SK-N-SH (cell line): Measurements from ENCODE around the gene CCNB1. TPM values are rescaled to one million over a fixed set of nuclear protein-coding genes. Genes with fewer than 3 reads are reported as not detected.

Source experiments
- CTCF ChIA-PET: fragments of 300-600, 350-600 bp; formaldehyde crosslinking; extraction: SDS; loops from one replicate; lab custom pipeline; 2021; lab: Yijun Ruan, JAX
- POLR2A ChIA-PET: fragments of 350-600 bp; sonication (Branson Sonifier 250); formaldehyde crosslinking; extraction: SDS; loops from one replicate; lab custom pipeline; 2020; ENCODE audit warnings: antibody characterized with exemption, inconsistent platforms; lab: Yijun Ruan, JAX
- DNase-seq: peaks from one replicate; pipeline ENCODE4 v3.0.0; 2012
- H2AFZ ChIP-seq: fragments of 200-600 bp; sonication (generic); 2 replicates; pipeline ENCODE4 v1.8.1; 2016; ENCODE audit warnings: antibody characterized with exemption, mild to moderate bottlenecking, low read depth
- H3F3A ChIP-seq: fragments of 200-600 bp; sonication (generic); replicated peaks from 2 replicates; pipeline ENCODE3; 2016; ENCODE audit warnings: antibody characterized with exemption, mild to moderate bottlenecking; ENCODE audit not compliant: insufficient read depth
- H3K27ac ChIP-seq, 2 experiments: fragments of 200-500 bp in 1 of 2; fragments of 200-600 bp in 1 of 2; sonication (Bioruptor generic) in 1 of 2; sonication (generic), shearing (Covaris generic) in 1 of 2; 2 replicates each; pipeline versions ENCODE4 v1.5.1 to v1.6.1; 2014 to 2016; ENCODE audit warnings: low read depth in 2 of 2, inconsistent platforms in 1 of 2, low read length in 1 of 2, mild to moderate bottlenecking in 1 of 2, mixed read lengths in 1 of 2
- H3K27me3 ChIP-seq: fragments of 200-600 bp; sonication (generic), shearing (Covaris generic); 2 replicates; pipeline ENCODE4 v1.6.1; 2016; ENCODE audit warnings: mixed run types; ENCODE audit not compliant: insufficient read depth
- H3K36me3 ChIP-seq, 2 experiments: fragments of 200-500 bp in 1 of 2; fragments of 200-600 bp in 1 of 2; sonication (Bioruptor generic) in 1 of 2; sonication (generic) in 1 of 2; replicated peaks in 1 of 2; 2 replicates each; pipeline versions ENCODE3 to v1.5.1; 2014 to 2016; ENCODE audit warnings: low read length in 1 of 2, mild to moderate bottlenecking in 1 of 2; ENCODE audit not compliant: insufficient read depth in 2 of 2, control insufficient read depth in 1 of 2
- H3K4me1 ChIP-seq, 2 experiments: fragments of 200-500 bp in 1 of 2; fragments of 200-600 bp in 1 of 2; sonication (Bioruptor generic) in 1 of 2; sonication (generic), shearing (Covaris generic) in 1 of 2; 2 replicates each; pipeline versions ENCODE4 v1.5.1 to v1.6.1; 2014 to 2016; ENCODE audit warnings: low read depth in 1 of 2, low read length in 1 of 2, mixed run types in 1 of 2; ENCODE audit not compliant: insufficient read depth in 2 of 2, control insufficient read depth in 1 of 2
- H3K4me2 ChIP-seq: fragments of 200-600 bp; sonication (generic), shearing (Covaris generic); 2 replicates; pipeline ENCODE4 v1.6.1; 2017; ENCODE audit warnings: mixed run types
- H3K4me3 ChIP-seq, 2 experiments: fragments of 200-500 bp in 1 of 2; fragments of 200-600 bp in 1 of 2; sonication (Bioruptor generic) in 1 of 2; sonication (generic), shearing (Covaris generic) in 1 of 2; 2 replicates each; pipeline versions ENCODE4 v1.5.1 to v1.8.1; 2014 to 2016; ENCODE audit warnings: low read depth in 2 of 2, inconsistent platforms in 1 of 2, low read length in 1 of 2, mild to moderate bottlenecking in 1 of 2, mixed read lengths in 1 of 2, moderate library complexity in 1 of 2
- H3K79me2 ChIP-seq: fragments of 200-600 bp; sonication (generic); 2 replicates; pipeline ENCODE4 v1.8.1; 2017; ENCODE audit warnings: mild to moderate bottlenecking; ENCODE audit not compliant: insufficient read depth
- H3K9ac ChIP-seq: fragments of 200-600 bp; sonication (generic); 2 replicates; pipeline ENCODE4 v1.6.1; 2017; ENCODE audit warnings: mixed run types
- H3K9me2 ChIP-seq: fragments of 200-600 bp; sonication (generic); 2 replicates; pipeline ENCODE4 v1.6.1; 2017; ENCODE audit warnings: mixed run types
- H3K9me3 ChIP-seq: fragments of 200-600 bp; sonication (generic); 2 replicates; pipeline ENCODE4 v1.6.1; 2017; ENCODE audit warnings: mixed run types, mild to moderate bottlenecking, moderate library complexity
- H4K20me1 ChIP-seq: fragments of 200-600 bp; sonication (generic); 2 replicates; pipeline ENCODE4 v1.6.1; 2017; ENCODE audit warnings: mild to moderate bottlenecking, mixed run types; ENCODE audit not compliant: insufficient read depth
- CTCF ChIP-seq: fragments of 200-600 bp; sonication (generic); IDR thresholded peaks from 2 replicates; pipeline ENCODE4 v1.6.1; 2017; ENCODE audit warnings: antibody characterized with exemption, mild to moderate bottlenecking, moderate library complexity
- EP300 ChIP-seq, 2 experiments: IDR thresholded peaks; 2 replicates each; pipeline versions ENCODE4 v1.4.0 to v1.6.1; 2012; ENCODE audit warnings: borderline replicate concordance in 1 of 2, low read depth in 1 of 2, low read length in 1 of 2
- EZH2phosphoT487 ChIP-seq: fragments of 200-600 bp; sonication (generic); IDR thresholded peaks from 2 replicates; pipeline ENCODE4 v1.6.1; 2017; ENCODE audit warnings: low read depth, mixed run types, mild to moderate bottlenecking, antibody characterized with exemption, moderate library complexity, borderline replicate concordance
- FOSL2 ChIP-seq: IDR thresholded peaks from 2 replicates; pipeline ENCODE4 v1.4.0; 2012; ENCODE audit warnings: low read depth, mild to moderate bottlenecking, moderate library complexity, borderline replicate concordance
- FOXM1 ChIP-seq: IDR thresholded peaks from 2 replicates; pipeline ENCODE4 v1.4.0; 2012; ENCODE audit warnings: low read depth, mild to moderate bottlenecking
- GABPA ChIP-seq: IDR thresholded peaks from 2 replicates; pipeline ENCODE4 v1.4.0; 2012; ENCODE audit warnings: low read depth, mild to moderate bottlenecking
- MXI1 ChIP-seq: IDR thresholded peaks from 2 replicates; pipeline ENCODE4 v1.6.1; 2012; ENCODE audit warnings: mild to moderate bottlenecking, low read depth, low read length, improper control_type of control experiment
- NRF1 ChIP-seq: IDR thresholded peaks from 2 replicates; pipeline ENCODE4 v1.6.1; 2012; ENCODE audit warnings: low read depth, mild to moderate bottlenecking, low read length
- POLR2AphosphoS5 ChIP-seq: IDR thresholded peaks from 2 replicates; pipeline ENCODE4 v1.6.1; 2012; ENCODE audit warnings: low read depth, low read length
- RAD21 ChIP-seq: IDR thresholded peaks from 2 replicates; pipeline ENCODE4 v1.6.1; 2012; ENCODE audit warnings: mild to moderate bottlenecking, low read length
- REST ChIP-seq: IDR thresholded peaks from 2 replicates; pipeline ENCODE4 v1.6.1; 2012; ENCODE audit warnings: mild to moderate bottlenecking, low read depth, low read length, moderate library complexity
- RFX5 ChIP-seq: IDR thresholded peaks from 2 replicates; pipeline ENCODE4 v1.6.1; 2012; ENCODE audit warnings: mild to moderate bottlenecking, improper control_type of control experiment, low read length
- RXRA ChIP-seq: IDR thresholded peaks from 2 replicates; pipeline ENCODE4 v1.4.0; 2012; ENCODE audit warnings: low read depth, mild to moderate bottlenecking, borderline replicate concordance
- SIN3A ChIP-seq: IDR thresholded peaks from 2 replicates; pipeline ENCODE4 v1.6.1; 2012; ENCODE audit warnings: low read depth, mild to moderate bottlenecking, low read length, moderate library complexity, borderline replicate concordance
- TAF1 ChIP-seq: IDR thresholded peaks from 2 replicates; pipeline ENCODE4 v1.6.1; 2012; ENCODE audit warnings: low read depth, mild to moderate bottlenecking, low read length, moderate library complexity, borderline replicate concordance
- TCF12 ChIP-seq: IDR thresholded peaks from 2 replicates; pipeline ENCODE4 v1.4.0; 2012
- USF1 ChIP-seq: IDR thresholded peaks from 2 replicates; pipeline ENCODE4 v1.4.0; 2012; ENCODE audit warnings: low read depth, borderline replicate concordance
- USF2 ChIP-seq: fragments of 150-350 bp; IDR thresholded peaks from 2 replicates; pipeline ENCODE4 v1.6.1; 2017; ENCODE audit warnings: antibody characterized with exemption, low read length, low read depth, borderline replicate concordance
- YY1 ChIP-seq: IDR thresholded peaks from 2 replicates; pipeline ENCODE4 v1.4.0; 2012; ENCODE audit warnings: low read depth, mild to moderate bottlenecking
- WGBS: methylation state at CpG from one replicate; pipeline ENCODE4 v1.1.6; 2017; ENCODE audit warnings: low lambda C conversion rate; 5-methylcytosine and 5-hydroxymethylcytosine counted together
- polyA plus RNA-seq, 3 experiments: library from polyadenylated mRNA; depleted of rRNA; stranded (reverse); fragments of >200 nt; gene quantifications; 2 replicates each; pipeline ENCODE4 v1.2.3, GENCODE V29; 2012
- TF ChIP-seq, protein P1 (sequence below): IDR thresholded peaks from 2 replicates; pipeline ENCODE4 v1.4.0; 2012; ENCODE audit warnings: low read depth

Gene CCNB1
- polyA plus RNA-seq, 1 of the 3 experiments (the other 2 are of a cell fraction), result 78.6 TPM

- TF ChIP-seq GABPA (no peak), SIN3A (no peak), USF2 (no peak), FOXM1 (no peak)
Measured at GRCh38 chr5:69184621-69185020, 17.7 kb downstream of the CCNB1 start (continued).

GRCh38 chr5:69187342-69187741 lies 20.4 kb downstream of the CCNB1 start:
- ChIA-PET CTCF (no interaction called here), POLR2A (no interaction called here)
- Histone ChIP-seq H3K79me2 (peaks cover 29% of the 10 kb centered on the region), H3K9me2 (no peaks in the 10 kb centered on the region), H3K4me3 (no peak overlapping the region), H3K36me3 (peaks cover 0 to 7% of the 10 kb centered on the region in 2 experiments), H3K27ac (no peak overlapping the region), H3K4me2 (no peak overlapping the region), H3K27me3 (no peaks in the 10 kb centered on the region), H4K20me1 (no peaks in the 10 kb centered on the region), H3K4me1 (peaks cover 0 to 3% of the 10 kb centered on the region in 2 experiments; a peak in 1 of 4 replicates), H3K9me3 (no peaks in the 10 kb centered on the region), H2AFZ (no peak overlapping the region), H3K9ac (no peak overlapping the region), H3F3A (peaks cover 17% of the 10 kb centered on the region)
- TF ChIP-seq REST (no peak), POLR2AphosphoS5 (no peak), NRF1 (no peak), RFX5 (no peak), GABPA (no peak)
- DNase-seq, result no peak
- 90% methylated on average over 2 of the region's 2 CpGs for WGBS

DNA sequence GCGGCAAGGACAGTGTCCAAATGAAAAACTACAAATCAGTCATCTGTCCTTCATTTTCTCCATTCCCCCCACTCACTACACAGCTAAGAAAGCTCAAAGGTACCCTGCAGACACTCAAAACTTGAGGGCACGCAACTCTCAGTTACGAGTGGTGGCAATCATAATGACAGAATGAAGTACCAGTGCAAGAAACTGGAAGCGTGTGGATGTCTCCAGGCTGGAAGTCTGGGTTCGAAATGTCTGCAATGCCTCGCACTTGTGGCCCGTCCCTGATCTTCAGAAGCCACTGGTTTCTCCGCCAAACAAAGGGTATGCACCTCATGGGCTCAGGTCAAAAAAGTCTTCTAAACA lies 21.8 kb downstream of the CCNB1 start:
- H3K79me2 ChIP-seq, result peaks cover 29% of the 10 kb centered on the region
- H3K9me2 ChIP-seq, result no peaks in the 10 kb centered on the region
- H2AFZ ChIP-seq, result peak overlapping the region; percentile 89
- peak overlapping the region; percentile 93 for H3K9ac ChIP-seq
- H3K36me3 ChIP-seq, result peaks cover 0 to 7% of the 10 kb centered on the region in 2 experiments
- H3K4me3 ChIP-seq, result peak overlapping the region; percentile 73 to 87
- no peak for DNase-seq
- POLR2A ChIA-PET, result interaction anchor here (1.7 kb wide), 1 partner anchor 21 kb away, joined by 8 read pairs; the partner anchor contains the start of gene CCNB1
- CTCF ChIA-PET, result interaction anchor here (2.3 kb wide), 1 partner anchor 96 kb away, joined by 8 read pairs; the partner anchor contains the start of gene SLC30A5
- H3K27ac ChIP-seq, result peak overlapping the region; percentile 90 to 92
- H3K9me3 ChIP-seq, result no peaks in the 10 kb centered on the region
- 2% methylated on average over 8 of the region's 8 CpGs for WGBS
- H3F3A ChIP-seq, result peaks cover 17% of the 10 kb centered on the region
- no peaks in the 10 kb centered on the region for H4K20me1 ChIP-seq
- no peaks in the 10 kb centered on the region for H3K27me3 ChIP-seq
- H3K4me1 ChIP-seq, result peaks cover 0 to 3% of the 10 kb centered on the region in 2 experiments; a peak in 1 of 4 replicates
- H3K4me2 ChIP-seq, result peak overlapping the region; percentile 84
- TF ChIP-seq EP300 (IDR thresholded peaks at IDR 0.05; ENCODE audit: borderline replicate concordance in 1 of 2, low read depth in 1 of 2, low read length in 1 of 2) (no peak), EZH2phosphoT487 (no peak), RAD21 (no peak), TAF1 (no peak), TCF12 (no peak), FOSL2 (no peak), FOXM1 (no peak), USF1 (no peak), YY1 (no peak), CTCF (no peak), RXRA (no peak), MXI1 (no peak)
- TF ChIP-seq, protein P1, sequence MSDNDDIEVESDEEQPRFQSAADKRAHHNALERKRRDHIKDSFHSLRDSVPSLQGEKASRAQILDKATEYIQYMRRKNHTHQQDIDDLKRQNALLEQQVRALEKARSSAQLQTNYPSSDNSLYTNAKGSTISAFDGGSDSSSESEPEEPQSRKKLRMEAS, result no peak
